T-helper 1 cell (primary cell): ENCODE data around the gene C14orf132.

ENCODE experiments used
- DNase-seq, 5 donors: peaks; one replicate each; pipeline ENCODE4 v3.0.0-alpha.2; 2012 to 2020

Gene C14orf132

GRCh38 chr14:96122496-96122895 is 83.3 kb downstream of the C14orf132 start:
- DNase-seq: no peak

- DNase-seq: no peak
Measured at GRCh38 chr14:96125536-96125935, 86.4 kb downstream of the C14orf132 start.

GRCh38 chr14:96126339-96126782 is 87.2 kb downstream of the C14orf132 start:
- DNase-seq: peak in 3 of 5 donors; percentile 18 to 33 (median 32)

- DNase-seq: no peak
Measured at GRCh38 chr14:96126783-96127271, 87.7 kb downstream of the C14orf132 start.

GRCh38 chr14:96129128-96129736 is 90.1 kb downstream of the C14orf132 start:
- no peak for DNase-seq

GRCh38 chr14:96130391-96130790 is 91.2 kb downstream of the C14orf132 start:
- DNase-seq: no peak

GRCh38 chr14:96130854-96131253 is 91.7 kb downstream of the C14orf132 start:
- DNase-seq: no peak

- no peak for DNase-seq
Measured at GRCh38 chr14:96131836-96132235, 92.7 kb downstream of the C14orf132 start.

GRCh38 chr14:96134508-96134907 is 95.3 kb downstream of the C14orf132 start:
- no peak for DNase-seq

GRCh38 chr14:96135285-96135684 is 96.1 kb downstream of the C14orf132 start:
- DNase-seq: no peak

- no peak for DNase-seq
Measured at GRCh38 chr14:96136371-96137005, 97.3 kb downstream of the C14orf132 start.

- no peak for DNase-seq
Measured at GRCh38 chr14:96138241-96138640, 99.1 kb downstream of the C14orf132 start.

- no peak for DNase-seq
Measured at GRCh38 chr14:96139169-96139568, 100.0 kb downstream of the C14orf132 start.

- DNase-seq: no peak
Measured at GRCh38 chr14:96139879-96140278, 100.7 kb downstream of the C14orf132 start.

- no peak for DNase-seq
Measured at GRCh38 chr14:96140952-96141351, 101.8 kb downstream of the C14orf132 start.
